ENCODE results near the gene SH3D19.
"Not testable (repeated sequence)": the region's sequence is repeated elsewhere in the genome, so short reads cannot be mapped to it uniquely, and the experiment has no call there.

Gene SH3D19

GRCh38 chr4:151322161-151322560, 3.2 kb downstream of the SH3D19 start:
- H2AFZ ChIP-seq (ENCODE audit: low read length, unreplicated experiment); H3K27me3 ChIP-seq (ENCODE audit: insufficient read depth, low read length); H3K27ac ChIP-seq (ENCODE audit: low read depth, low read length); H3K4me3 ChIP-seq (ENCODE audit: low read depth, low read length); H3K36me3 ChIP-seq (ENCODE audit: insufficient read depth, low read length): not testable (repeated sequence)
- Histone ChIP-seq H3K4me1 (ENCODE audit: control insufficient read depth, insufficient read depth, low read length, unreplicated experiment) (peaks cover 17% of the 10 kb centered on the region), H3K79me2 (ENCODE audit: control insufficient read depth, insufficient read depth, low read length, unreplicated experiment) (peaks cover 35% of the 10 kb centered on the region)

GRCh38 chr4:151321586-151321985, 3.8 kb downstream of the SH3D19 start:
- Histone ChIP-seq H2AFZ (ENCODE audit: low read length, unreplicated experiment) (no peak overlapping the region), H3K27ac (ENCODE audit: low read depth, low read length) (no peak overlapping the region), H3K4me1 (ENCODE audit: control insufficient read depth, insufficient read depth, low read length, unreplicated experiment) (peaks cover 17% of the 10 kb centered on the region), H3K79me2 (ENCODE audit: control insufficient read depth, insufficient read depth, low read length, unreplicated experiment) (peaks cover 35% of the 10 kb centered on the region), H3K27me3 (ENCODE audit: insufficient read depth, low read length) (no peaks in the 10 kb centered on the region), H3K36me3 (ENCODE audit: insufficient read depth, low read length) (no peaks in the 10 kb centered on the region), H3K4me3 (ENCODE audit: low read depth, low read length) (no peak overlapping the region)

- Histone ChIP-seq H3K27me3 (ENCODE audit: insufficient read depth, low read length) (no peaks in the 10 kb centered on the region), H3K79me2 (ENCODE audit: control insufficient read depth, insufficient read depth, low read length, unreplicated experiment) (peaks cover 43% of the 10 kb centered on the region)
These were observed 5.9 kb downstream of the SH3D19 start for GRCh38 chr4:151319490-151319889.

GRCh38 chr4:151318307-151319006, 6.9 kb downstream of the SH3D19 start:
- H3K27ac ChIP-seq (ENCODE audit: low read depth, low read length): no peak overlapping the region
- peaks cover 29% of the 10 kb centered on the region for H3K4me1 ChIP-seq (ENCODE audit: control insufficient read depth, insufficient read depth, low read length, unreplicated experiment)
- no peaks in the 10 kb centered on the region for H3K27me3 ChIP-seq (ENCODE audit: insufficient read depth, low read length)
- no peaks in the 10 kb centered on the region for H3K36me3 ChIP-seq (ENCODE audit: insufficient read depth, low read length)
- H2AFZ ChIP-seq (ENCODE audit: low read length, unreplicated experiment): no peak overlapping the region
- peaks cover 43% of the 10 kb centered on the region for H3K79me2 ChIP-seq (ENCODE audit: control insufficient read depth, insufficient read depth, low read length, unreplicated experiment)
- H3K4me3 ChIP-seq (ENCODE audit: low read depth, low read length): no peak overlapping the region

More at GRCh38 chr4:151319490-151319889, 5.9 kb downstream of the SH3D19 start:
- Histone ChIP-seq H2AFZ (ENCODE audit: low read length, unreplicated experiment) (no peak overlapping the region), H3K36me3 (ENCODE audit: insufficient read depth, low read length) (no peaks in the 10 kb centered on the region), H3K4me1 (ENCODE audit: control insufficient read depth, insufficient read depth, low read length, unreplicated experiment) (peaks cover 28% of the 10 kb centered on the region), H3K27ac (ENCODE audit: low read depth, low read length) (no peak overlapping the region), H3K4me3 (ENCODE audit: low read depth, low read length) (no peak overlapping the region)

- H3K4me1 ChIP-seq (ENCODE audit: control insufficient read depth, insufficient read depth, low read length, unreplicated experiment): peaks cover 19% of the 10 kb centered on the region
These were observed 8.8 kb downstream of the SH3D19 start for GRCh38 chr4:151316645-151317044.

GRCh38 chr4:151315212-151315886, 10.1 kb downstream of the SH3D19 start:
- Histone ChIP-seq H3K4me1 (ENCODE audit: control insufficient read depth, insufficient read depth, low read length, unreplicated experiment) (peaks cover 19% of the 10 kb centered on the region), H3K36me3 (ENCODE audit: insufficient read depth, low read length) (no peaks in the 10 kb centered on the region), H2AFZ (ENCODE audit: low read length, unreplicated experiment) (peak overlapping the region; percentile 71), H3K4me3 (ENCODE audit: low read depth, low read length) (peak overlapping the region; percentile 34; the same call in 1 of the 2 replicates), H3K27me3 (ENCODE audit: insufficient read depth, low read length) (no peaks in the 10 kb centered on the region), H3K79me2 (ENCODE audit: control insufficient read depth, insufficient read depth, low read length, unreplicated experiment) (peaks cover 41% of the 10 kb centered on the region), H3K27ac (ENCODE audit: low read depth, low read length) (no peak overlapping the region)

More at GRCh38 chr4:151316645-151317044, 8.8 kb downstream of the SH3D19 start:
- no peak overlapping the region for H3K27ac ChIP-seq (ENCODE audit: low read depth, low read length)
- no peaks in the 10 kb centered on the region for H3K27me3 ChIP-seq (ENCODE audit: insufficient read depth, low read length)
- no peaks in the 10 kb centered on the region for H3K36me3 ChIP-seq (ENCODE audit: insufficient read depth, low read length)
- no peak overlapping the region for H3K4me3 ChIP-seq (ENCODE audit: low read depth, low read length)
- peaks cover 45% of the 10 kb centered on the region for H3K79me2 ChIP-seq (ENCODE audit: control insufficient read depth, insufficient read depth, low read length, unreplicated experiment)
- H2AFZ ChIP-seq (ENCODE audit: low read length, unreplicated experiment): no peak overlapping the region

- Histone ChIP-seq H3K36me3 (ENCODE audit: insufficient read depth, low read length) (no peaks in the 10 kb centered on the region), H2AFZ (ENCODE audit: low read length, unreplicated experiment) (no peak overlapping the region), H3K4me3 (ENCODE audit: low read depth, low read length) (peak overlapping the region; percentile 34; the same call in 1 of the 2 replicates), H3K79me2 (ENCODE audit: control insufficient read depth, insufficient read depth, low read length, unreplicated experiment) (peaks cover 32% of the 10 kb centered on the region), H3K27ac (ENCODE audit: low read depth, low read length) (no peak overlapping the region), H3K27me3 (ENCODE audit: insufficient read depth, low read length) (no peaks in the 10 kb centered on the region), H3K4me1 (ENCODE audit: control insufficient read depth, insufficient read depth, low read length, unreplicated experiment) (peaks cover 19% of the 10 kb centered on the region)
These were observed 10.9 kb downstream of the SH3D19 start for GRCh38 chr4:151314479-151314878.

GRCh38 chr4:151314010-151314355, 11.4 kb downstream of the SH3D19 start:
- H3K27ac ChIP-seq (ENCODE audit: low read depth, low read length): no peak overlapping the region
- no peaks in the 10 kb centered on the region for H3K36me3 ChIP-seq (ENCODE audit: insufficient read depth, low read length)
- no peaks in the 10 kb centered on the region for H3K27me3 ChIP-seq (ENCODE audit: insufficient read depth, low read length)
- H3K4me1 ChIP-seq (ENCODE audit: control insufficient read depth, insufficient read depth, low read length, unreplicated experiment): peaks cover 19% of the 10 kb centered on the region
- H2AFZ ChIP-seq (ENCODE audit: low read length, unreplicated experiment): no peak overlapping the region
- no peak overlapping the region for H3K4me3 ChIP-seq (ENCODE audit: low read depth, low read length)
- peaks cover 31% of the 10 kb centered on the region for H3K79me2 ChIP-seq (ENCODE audit: control insufficient read depth, insufficient read depth, low read length, unreplicated experiment)

- H3K36me3 ChIP-seq (ENCODE audit: insufficient read depth, low read length): no peaks in the 10 kb centered on the region
- H3K79me2 ChIP-seq (ENCODE audit: control insufficient read depth, insufficient read depth, low read length, unreplicated experiment): peaks cover 31% of the 10 kb centered on the region
- no peak overlapping the region for H3K27ac ChIP-seq (ENCODE audit: low read depth, low read length)
- no peaks in the 10 kb centered on the region for H3K27me3 ChIP-seq (ENCODE audit: insufficient read depth, low read length)
- no peak overlapping the region for H3K4me3 ChIP-seq (ENCODE audit: low read depth, low read length)
- no peak overlapping the region for H2AFZ ChIP-seq (ENCODE audit: low read length, unreplicated experiment)
- H3K4me1 ChIP-seq (ENCODE audit: control insufficient read depth, insufficient read depth, low read length, unreplicated experiment): peaks cover 19% of the 10 kb centered on the region
These were observed 11.9 kb downstream of the SH3D19 start for GRCh38 chr4:151313306-151314009.

GRCh38 chr4:151310124-151310728, 15.2 kb downstream of the SH3D19 start:
- H3K4me3 ChIP-seq (ENCODE audit: low read depth, low read length): no peak overlapping the region
- H3K27ac ChIP-seq (ENCODE audit: low read depth, low read length): no peak overlapping the region
- H3K36me3 ChIP-seq (ENCODE audit: insufficient read depth, low read length): no peaks in the 10 kb centered on the region
- peaks cover 15% of the 10 kb centered on the region for H3K4me1 ChIP-seq (ENCODE audit: control insufficient read depth, insufficient read depth, low read length, unreplicated experiment)
- H3K79me2 ChIP-seq (ENCODE audit: control insufficient read depth, insufficient read depth, low read length, unreplicated experiment): peaks cover 28% of the 10 kb centered on the region
- no peaks in the 10 kb centered on the region for H3K27me3 ChIP-seq (ENCODE audit: insufficient read depth, low read length)
- H2AFZ ChIP-seq (ENCODE audit: low read length, unreplicated experiment): no peak overlapping the region
